Stromal cell of bone marrow (primary cell): ENCODE data around the gene KYAT1.
"Not testable (repeated sequence)": the region's sequence is repeated elsewhere in the genome, so short reads cannot be mapped to it uniquely, and the experiment has no call there.

ENCODE experiments used
- DNase-seq: peaks from one replicate; pipeline ENCODE4 v3.0.0-alpha.2; 2012; ENCODE audit warnings: low read depth

Gene KYAT1

DNA sequence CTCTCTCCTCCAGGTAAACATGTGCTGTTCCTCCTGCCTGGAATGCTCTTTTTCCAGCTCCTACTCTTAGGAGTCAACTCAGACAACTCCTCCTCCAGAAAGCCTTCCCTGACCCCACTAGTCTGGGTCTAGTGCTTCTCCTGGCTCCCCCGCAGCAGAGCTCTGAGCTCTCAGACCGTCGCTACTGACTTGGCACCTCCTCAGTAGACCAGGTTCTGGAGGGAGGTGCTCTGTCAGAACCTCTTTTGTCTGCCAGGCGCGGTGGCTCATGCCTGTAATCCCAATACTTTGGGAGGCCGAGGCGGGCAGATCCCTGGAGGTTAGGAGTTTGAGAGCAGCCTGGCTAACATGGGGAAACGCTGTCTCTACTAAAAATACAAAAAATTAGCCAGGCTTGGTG is 3.6 kb upstream of the KYAT1 start:
- DNase-seq: no peak

DNA sequence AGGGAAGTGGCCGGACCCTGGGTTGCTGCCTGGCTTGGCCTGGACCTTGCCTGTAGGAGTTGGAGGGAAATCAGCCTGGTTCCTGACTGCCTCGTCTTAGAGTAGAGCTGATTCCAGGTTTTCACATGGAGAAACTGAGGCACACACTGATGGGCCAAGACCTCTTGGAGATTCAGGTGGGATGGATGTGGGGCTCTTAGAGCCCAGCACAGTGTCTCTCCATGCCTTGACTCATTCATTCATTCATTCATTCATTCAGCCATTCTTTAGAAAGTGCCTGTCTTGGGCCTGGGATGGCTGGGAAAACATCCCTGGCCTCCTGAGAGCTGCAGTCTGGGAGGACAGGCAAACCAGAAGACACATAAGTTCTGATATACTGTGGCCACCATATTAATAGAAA is 2.4 kb upstream of the KYAT1 start:
- no peak for DNase-seq

GRCh38 chr9:128882677-128883603 is 1.2 kb upstream of the KYAT1 start:
- DNase-seq: no peak

DNA sequence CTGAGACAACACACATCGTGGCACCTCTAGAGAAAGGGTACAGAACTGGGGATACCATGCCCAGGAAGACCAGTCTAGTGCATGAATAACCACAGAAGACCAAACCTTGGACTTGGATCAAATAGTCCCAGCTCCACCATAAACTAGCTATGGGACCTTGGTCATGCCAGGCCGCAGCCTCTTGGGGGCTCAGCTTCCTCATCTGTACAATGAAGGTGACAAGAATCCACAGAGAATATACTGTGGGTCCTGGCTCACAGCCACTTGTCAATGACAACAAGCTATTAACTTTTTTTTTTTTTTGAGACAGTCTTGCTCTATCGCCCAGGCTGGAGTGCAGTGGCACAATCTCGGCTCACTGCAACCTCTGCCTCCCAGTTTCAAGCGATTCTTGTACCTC is 3.9 kb downstream of the KYAT1 start:
- DNase-seq: no peak

GRCh38 chr9:128870941-128871265 is 10.8 kb downstream of the KYAT1 start:
- not testable (repeated sequence) for DNase-seq

GRCh38 chr9:128870128-128870940 is 11.4 kb downstream of the KYAT1 start:
- no peak for DNase-seq

DNA sequence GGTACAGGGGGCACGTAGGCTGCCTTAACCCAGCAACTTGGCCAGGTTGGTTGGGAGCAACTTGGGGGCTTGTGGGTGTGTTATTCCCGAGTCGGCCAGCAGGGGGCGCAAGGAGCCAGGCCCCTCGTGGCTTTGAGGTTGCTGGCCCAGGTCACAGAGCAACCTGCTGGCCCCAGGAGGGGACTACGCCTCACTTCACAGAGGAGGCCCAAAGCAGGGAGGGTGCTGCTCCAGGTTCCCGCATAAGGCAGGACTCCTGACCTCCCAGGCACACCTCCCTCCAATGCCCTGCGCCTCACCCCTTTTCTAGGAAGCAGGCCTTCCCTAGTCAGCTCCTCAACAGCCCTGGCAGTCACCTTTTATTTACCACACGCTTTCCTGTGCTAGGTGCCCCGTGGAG is 18.1 kb downstream of the KYAT1 start:
- DNase-seq: no peak

GRCh38 chr9:128862401-128862851 is 19.3 kb downstream of the KYAT1 start:
- DNase-seq: no peak

- DNase-seq: no peak
Measured at GRCh38 chr9:128861501-128861900, 20.2 kb downstream of the KYAT1 start.

DNA sequence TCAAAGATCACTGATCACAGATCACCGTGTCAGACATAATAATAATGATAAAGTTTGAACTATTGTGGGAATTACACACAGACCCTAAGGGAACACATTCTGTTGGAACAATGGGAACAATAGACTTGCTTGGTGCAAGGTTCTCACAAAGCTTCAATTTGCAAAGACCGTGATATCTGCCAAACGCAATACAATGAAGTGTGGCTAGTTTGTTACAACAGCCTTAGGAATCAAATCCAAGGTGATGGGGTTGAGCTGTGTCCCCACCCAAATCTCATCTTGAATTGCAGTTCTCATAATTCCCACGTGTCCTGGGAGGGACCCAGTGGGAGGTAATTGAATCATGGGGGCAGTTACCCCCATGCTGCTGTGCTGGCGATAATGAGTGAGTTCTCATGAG is 20.8 kb downstream of the KYAT1 start:
- DNase-seq: no peak

- DNase-seq: not testable (repeated sequence)
Measured at GRCh38 chr9:128858476-128858875, 23.3 kb downstream of the KYAT1 start.

GRCh38 chr9:128854454-128854853 is 27.3 kb downstream of the KYAT1 start:
- DNase-seq: not testable (repeated sequence)

DNA sequence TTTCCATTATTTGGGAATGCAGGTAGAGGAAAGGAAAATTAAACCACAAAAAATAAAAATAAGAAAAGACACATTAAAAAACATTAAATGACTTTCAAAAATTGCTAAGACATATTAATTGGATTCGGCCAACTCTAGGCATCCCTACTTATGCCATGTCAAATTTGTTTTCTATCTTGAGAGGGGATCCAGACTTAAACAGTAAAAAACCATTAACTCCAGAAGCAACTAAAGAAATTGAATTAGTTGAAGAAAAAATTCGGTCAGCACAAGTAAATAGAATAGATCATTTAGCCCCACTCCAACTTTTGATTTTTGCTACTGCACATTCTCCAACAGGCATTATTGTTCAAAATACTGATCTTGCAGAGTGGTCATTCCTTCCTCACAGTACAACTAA is 29.1 kb downstream of the KYAT1 start:
- not testable (repeated sequence) for DNase-seq

GRCh38 chr9:128851779-128852600 is 29.8 kb downstream of the KYAT1 start:
- DNase-seq: peak; percentile 23

GRCh38 chr9:128851024-128851423 is 30.7 kb downstream of the KYAT1 start:
- DNase-seq: not testable (repeated sequence)

DNA sequence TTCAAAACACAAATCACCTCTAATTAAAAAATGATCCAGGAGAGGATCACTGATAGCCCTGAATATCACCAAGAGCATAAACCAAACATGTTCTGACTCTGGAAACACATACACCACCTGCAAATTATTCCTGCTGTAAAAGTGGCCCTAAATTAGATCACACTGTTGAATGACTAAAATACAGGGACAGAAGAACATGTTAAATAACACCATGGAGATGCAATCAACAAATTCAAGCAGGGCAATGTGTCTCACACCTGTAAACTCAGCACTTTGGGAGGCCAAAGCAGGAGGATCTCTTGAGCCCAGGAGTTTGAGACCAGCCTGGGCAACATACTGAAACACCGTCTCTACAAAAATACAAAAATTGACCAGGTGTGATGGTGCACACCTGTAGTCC is 33.9 kb downstream of the KYAT1 start:
- DNase-seq: no peak

GRCh38 chr9:128846680-128847030 is 35.1 kb downstream of the KYAT1 start:
- no peak for DNase-seq

DNA sequence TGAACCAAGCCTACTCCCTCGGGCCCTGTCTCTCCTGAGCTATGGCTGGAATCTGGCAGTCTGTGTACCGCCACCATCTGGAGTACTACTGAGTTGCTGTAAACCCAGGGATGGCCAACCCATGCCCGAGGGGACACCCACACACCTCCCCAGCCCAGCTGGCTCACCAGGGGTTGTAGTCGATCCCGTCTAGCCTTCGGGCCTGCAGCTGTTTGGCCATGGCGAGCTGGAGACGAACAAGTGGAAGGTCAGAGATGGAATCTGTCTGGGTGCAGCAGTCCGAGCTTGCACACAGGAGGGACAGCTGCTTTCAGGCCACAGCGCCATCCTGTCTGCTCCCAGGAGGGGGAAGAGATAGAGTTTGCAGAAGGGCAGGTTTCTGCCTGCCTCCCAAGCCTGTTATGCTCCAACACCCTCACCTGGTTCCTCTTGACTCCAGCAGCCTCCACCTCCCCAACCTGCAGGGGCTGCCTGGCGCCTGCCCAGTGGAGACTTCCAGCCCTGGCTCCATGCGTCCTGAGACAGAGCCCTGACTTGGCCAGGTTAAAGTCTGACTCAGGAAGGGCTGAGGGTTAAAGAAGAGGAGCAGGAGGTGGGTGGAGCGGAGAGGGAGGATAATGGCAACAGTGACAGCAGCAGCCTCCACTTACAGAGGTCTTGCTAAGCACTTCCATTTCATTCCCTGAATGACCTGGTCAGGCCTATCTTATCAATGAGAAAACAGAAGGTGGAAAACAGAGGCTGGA is 36.4 kb downstream of the KYAT1 start:
- no peak for DNase-seq

GRCh38 chr9:128843171-128843570 is 38.6 kb downstream of the KYAT1 start:
- DNase-seq: not testable (repeated sequence)

DNA sequence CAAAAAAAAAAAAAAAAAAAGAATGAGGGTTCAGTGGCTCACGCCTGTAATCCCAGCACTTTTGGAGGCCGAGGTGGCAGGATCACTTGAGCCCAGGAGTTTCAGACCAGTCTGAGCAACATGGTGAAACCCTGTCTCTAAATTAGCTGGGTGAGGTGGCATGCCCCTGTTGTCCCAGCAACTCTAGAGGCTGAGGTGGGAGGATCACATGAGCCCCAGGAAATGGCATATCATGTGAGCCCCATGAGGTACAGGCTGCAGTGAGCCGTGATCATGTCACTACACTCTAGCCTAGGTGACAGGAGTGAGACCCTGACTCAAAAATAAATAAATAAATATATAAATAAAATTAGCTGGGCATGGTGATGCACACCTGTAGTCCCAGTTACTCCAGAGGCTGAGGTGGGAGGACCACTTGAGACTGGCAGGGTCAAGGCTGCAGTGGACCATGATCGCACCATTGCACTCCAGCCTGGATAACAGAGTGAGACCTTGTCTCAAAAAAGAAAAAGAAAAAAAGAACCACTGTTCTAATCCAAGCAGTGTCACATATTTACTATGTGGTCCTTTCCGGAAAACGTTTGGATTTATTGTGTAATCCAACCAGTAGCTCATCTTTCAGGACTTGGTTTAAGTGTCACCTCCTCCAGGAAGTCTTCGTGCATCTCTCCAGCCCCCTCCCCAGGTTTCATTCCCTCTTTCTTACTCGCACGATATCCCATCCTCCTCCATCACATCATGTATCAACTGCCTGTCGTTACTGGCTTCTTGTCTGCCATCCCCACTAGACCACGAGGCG is 39.9 kb downstream of the KYAT1 start:
- no peak for DNase-seq

DNA sequence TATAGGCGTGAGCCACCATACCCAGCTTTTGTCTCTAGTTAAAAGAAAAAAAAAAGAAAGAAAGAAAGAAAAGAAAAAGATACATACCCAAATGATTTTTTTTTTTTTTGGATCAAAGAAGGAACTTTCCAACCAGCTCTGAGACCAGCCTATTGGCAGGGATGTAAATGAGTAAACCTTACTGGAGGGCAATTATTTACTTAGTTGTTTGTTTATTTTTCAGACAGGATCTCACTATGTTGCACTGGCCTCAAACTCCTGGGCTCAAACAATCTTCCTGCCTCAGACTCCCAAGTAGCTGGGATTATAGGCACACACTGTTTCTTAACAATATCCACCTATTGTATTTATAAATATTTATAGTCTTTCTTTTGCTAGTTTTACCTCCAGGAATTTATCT is 41.2 kb downstream of the KYAT1 start:
- no peak for DNase-seq
